HepG2 (cell line): ENCODE data around the gene MGMT. TPM values are rescaled to one million over a fixed set of nuclear protein-coding genes. Genes with fewer than 3 reads are reported as not detected.

ENCODE experiments used
- ATAC-seq: fragments of 200-7000 bp; cut with Tn5 transposase; 3 replicates; pipeline ENCODE4 v1.9.1; 2020; ENCODE audit warnings: mild to moderate bottlenecking, moderate library complexity
- BruUV-seq: library from RNA; stranded (reverse); fragments of 400-500 nt; replicated peaks from 2 replicates; lab custom pipeline; 2021; lab: Mats Ljungman, UMichigan
- CTCF ChIA-PET: fragments of 300-600 bp; formaldehyde crosslinking; extraction: SDS; loops from one replicate; lab custom pipeline; 2021; ENCODE audit warnings: low total read pairs, inconsistent platforms, low intra/inter-chr PET ratio; lab: Yijun Ruan, JAX
- POLR2A ChIA-PET: fragments of 350-600 bp; sonication (Branson Sonifier 250); formaldehyde crosslinking; loops from one replicate; lab custom pipeline; 2020; ENCODE audit warnings: antibody characterized with exemption, inconsistent platforms; lab: Yijun Ruan, JAX
- DNase-seq: peaks from one replicate; pipeline ENCODE4 v3.0.0-alpha.2; 2015; ENCODE audit warnings: low spot score
- FAIRE-seq: peaks from 3 replicates; lab custom pipeline; 2011; peaks lifted over from hg19 to GRCh38; lab: Jason Lieb, UNC
- H2AFZ ChIP-seq: one replicate; pipeline ENCODE4 v1.6.1; 2011; ENCODE audit warnings: low read length, inconsistent platforms
- H3K27ac ChIP-seq: fragments of 300-600 bp; 3 replicates; pipeline ENCODE4 v1.8.0; 2011; ENCODE audit warnings: mixed run types, mild to moderate bottlenecking, mixed read lengths, low read length, inconsistent platforms; ENCODE audit not compliant: insufficient read depth; ENCODE audit errors: extremely low read length
- H3K27me3 ChIP-seq, 2 experiments: fragments of 200-600 bp in 1 of 2; 2 replicates in 1 of 2; 3 replicates in 1 of 2; pipeline versions ENCODE4 v1.6.0 to v1.8.0; 2011; ENCODE audit warnings: low read length in 2 of 2, mild to moderate bottlenecking in 2 of 2, moderate library complexity in 2 of 2, inconsistent platforms in 1 of 2; ENCODE audit not compliant: insufficient read depth in 2 of 2, control insufficient read depth in 1 of 2
- H3K36me3 ChIP-seq, 2 experiments: fragments of 200-600 bp in 1 of 2; replicated peaks in 1 of 2; 2 replicates in 1 of 2; 3 replicates in 1 of 2; pipeline versions ENCODE4 v1.5.1 to v1.8.0; 2011; ENCODE audit warnings: low read length in 2 of 2, inconsistent platforms in 1 of 2; ENCODE audit not compliant: insufficient read depth in 2 of 2, control insufficient read depth in 1 of 2
- H3K4me1 ChIP-seq: 2 replicates; pipeline ENCODE4 v1.5.1; 2012; ENCODE audit warnings: low read length, inconsistent platforms; ENCODE audit not compliant: insufficient read depth
- H3K4me2 ChIP-seq: 2 replicates; pipeline ENCODE4 v1.6.0; 2011; ENCODE audit warnings: low read depth, low read length, inconsistent platforms
- H3K4me3 ChIP-seq, 3 experiments: fragments of 200-600 bp in 1 of 3; sonication (generic), shearing (Covaris generic) in 1 of 3; replicated peaks in 1 of 3; 2 replicates each; pipeline ENCODE4 v1.5.1; 2011 to 2016; ENCODE audit warnings: low read length in 3 of 3, inconsistent platforms in 2 of 3, low read depth in 2 of 3, mild to moderate bottlenecking in 2 of 3, control low read depth in 1 of 3, mixed read lengths in 1 of 3; ENCODE audit not compliant: insufficient read depth in 1 of 3
- H3K79me2 ChIP-seq: one replicate; pipeline ENCODE4 v1.6.1; 2011; ENCODE audit warnings: low read length, inconsistent platforms; ENCODE audit not compliant: insufficient read depth
- H3K9ac ChIP-seq: 2 replicates; pipeline ENCODE4 v1.6.0; 2011; ENCODE audit warnings: mild to moderate bottlenecking, low read depth, low read length, inconsistent platforms; ENCODE audit not compliant: insufficient read depth
- H3K9me3 ChIP-seq: 2 replicates; pipeline ENCODE4 v1.5.1; 2012; ENCODE audit warnings: mild to moderate bottlenecking, low read length
- H4K20me1 ChIP-seq: 2 replicates; pipeline ENCODE4 v1.6.0; 2011; ENCODE audit warnings: inconsistent platforms, mild to moderate bottlenecking, low read length, moderate library complexity; ENCODE audit not compliant: insufficient read depth
- ASH2L ChIP-seq: fragments of 300-600, 200-600 bp; sonication (generic); IDR thresholded peaks from 2 replicates; pipeline ENCODE4 v1.7.0; 2017; ENCODE audit warnings: low read depth, mild to moderate bottlenecking, moderate library complexity, mixed read lengths, low read length; ENCODE audit not compliant: insufficient read length
- FLYWCH1 ChIP-seq: sonication (generic); formaldehyde crosslinking; IDR thresholded peaks from 2 replicates; pipeline ENCODE4 v1.8.1; 2023; ENCODE audit warnings: mild to moderate bottlenecking, missing genetic modification reagents
- HOXA5 ChIP-seq: sonication (generic); formaldehyde crosslinking; IDR thresholded peaks from 2 replicates; pipeline ENCODE4 v1.4.0; 2020; ENCODE audit warnings: missing genetic modification reagents
- KLF9 ChIP-seq: IDR thresholded peaks from 2 replicates; pipeline ENCODE4 v1.6.1; 2016; ENCODE audit warnings: low read depth
- MED8 ChIP-seq: sonication (generic); formaldehyde crosslinking; IDR thresholded peaks from 2 replicates; pipeline ENCODE4 v1.8.1; 2023; ENCODE audit warnings: mild to moderate bottlenecking, missing genetic modification reagents; ENCODE audit not compliant: insufficient replicate concordance
- MEIS2 ChIP-seq: sonication (generic); formaldehyde crosslinking; IDR thresholded peaks from 2 replicates; pipeline ENCODE4 v1.9.0; 2021; ENCODE audit warnings: mild to moderate bottlenecking, missing genetic modification reagents
- RFX3 ChIP-seq: IDR thresholded peaks from 2 replicates; pipeline ENCODE4 v1.6.1; 2016; ENCODE audit warnings: missing biosample characterization, missing genetic modification reagents
- SIN3A ChIP-seq: IDR thresholded peaks from 2 replicates; pipeline ENCODE4 v1.6.1; 2011; ENCODE audit warnings: low read depth, mild to moderate bottlenecking, control low read depth, low read length, borderline replicate concordance
- TGIF2 ChIP-seq: IDR thresholded peaks from 2 replicates; pipeline ENCODE4 v1.6.1; 2016; ENCODE audit warnings: control low read depth, missing compliant biosample characterization
- YEATS2 ChIP-seq: sonication (generic); formaldehyde crosslinking; IDR thresholded peaks from 2 replicates; pipeline ENCODE4 v1.4.0; 2020; ENCODE audit warnings: missing genetic modification reagents, borderline replicate concordance
- ZFY ChIP-seq: sonication (generic); formaldehyde crosslinking; IDR thresholded peaks from 2 replicates; pipeline ENCODE4 v1.4.0; 2020; ENCODE audit warnings: missing genetic modification reagents
- ZMYM3 ChIP-seq: sonication (generic); formaldehyde crosslinking; IDR thresholded peaks from 2 replicates; pipeline ENCODE4 v1.5.1; 2020; ENCODE audit warnings: mild to moderate bottlenecking, missing genetic modification reagents
- ZNF383 ChIP-seq: sonication (generic); formaldehyde crosslinking; IDR thresholded peaks from 2 replicates; pipeline ENCODE4 v1.4.0; 2020; ENCODE audit warnings: missing genetic modification reagents, mild to moderate bottlenecking, borderline replicate concordance
- ZNF543 ChIP-seq: sonication (generic); formaldehyde crosslinking; IDR thresholded peaks from 2 replicates; pipeline ENCODE4 v1.4.0; 2020; ENCODE audit warnings: mild to moderate bottlenecking, missing genetic modification reagents
- ZNF639 ChIP-seq: conservative IDR thresholded peaks from 2 replicates; pipeline ENCODE4 v1.6.1; 2018; ENCODE audit warnings: missing genetic modification reagents
- WGBS: methylation state at CpG from one replicate; pipeline ENCODE4 v1.1.6; 2017; ENCODE audit warnings: low lambda C conversion rate; 5-methylcytosine and 5-hydroxymethylcytosine counted together
- in situ Hi-C: cut with HindIII; loops from 2 replicates; pipeline ENCODE4 v1.10.0; 2017; ENCODE audit warnings: low pct_unique_long_range_greater_than_20kb; ENCODE audit not compliant: extremely low pct_ligation_motif_present
- intact Hi-C: fragments of 100-400 bp; cut with micrococcal nuclease; formaldehyde crosslinking; loops from one replicate; pipeline ENCODE4 v1.10.0; 2022; ENCODE audit not compliant: unreplicated experiment
- polyA plus RNA-seq, 8 experiments: library from polyadenylated mRNA; depleted of rRNA in 3 of 8; stranded (reverse) in 7 of 8; unstranded in 1 of 8; fragments of >200 nt; fragmentation: Illumina TruSeq in 4 of 8; extraction: Trizol in 4 of 8; gene quantifications; 2 replicates each; pipeline versions ENCODE4 v1.2.1 to v1.2.3, GENCODE V29; 2011 to 2016; ENCODE audit warnings: low read depth in 4 of 8, missing spikeins in 1 of 8, mixed read lengths in 1 of 8; ENCODE audit not compliant: insufficient read depth in 1 of 8
- total RNA-seq, 5 experiments: library from RNA; depleted of rRNA; stranded (reverse); fragments of >200 nt; fragmentation: Illumina TruSeq; extraction: Trizol; gene quantifications; 2 replicates each; pipeline ENCODE4 v1.2.3, GENCODE V29; 2016; ENCODE audit warnings: low read depth in 1 of 5

MGMT gene
- total and polyA plus RNA-seq, 2 of the 13 experiments (the other 11 are each of a cell fraction or from before 2014, with no cell fraction given), result 12.0 to 19.5 TPM

GRCh38 chr10:129526943-129527342, 59.9 kb downstream of the MGMT start:
- POLR2A ChIA-PET, result no interaction called here
- DNase-seq (no peak), ATAC-seq (no peak), FAIRE-seq (no peak)
- Histone ChIP-seq H3K27me3 (no peaks in the 10 kb centered on the region), H3K9ac (no peak overlapping the region), H3K27ac (no peak overlapping the region), H2AFZ (no peak overlapping the region), H3K9me3 (0 out of 2 replicates have a peak, but pooled peaks cover 1% of the 10 kb centered on the region), H3K4me1 (peaks cover 21% of the 10 kb centered on the region), H3K4me2 (no peak overlapping the region), H3K36me3 (no peaks in the 10 kb centered on the region), H3K79me2 (no peaks in the 10 kb centered on the region), H4K20me1 (no peaks in the 10 kb centered on the region), H3K4me3 (no peak overlapping the region)
- CTCF ChIA-PET, result no interaction called here
- BruUV-seq, result no TSS peak
- TF ChIP-seq KLF9 (CRISPR knock-in tag), result no peak
- WGBS, result 80% methylated on average over 12 of the region's 12 CpGs
- in situ Hi-C loops (no loop called here), intact Hi-C loops (no loop called here)

- no peak for TF ChIP-seq TGIF2
- no peak for TF ChIP-seq YEATS2 (CRISPR knock-in tag)
- no peak for TF ChIP-seq HOXA5 (CRISPR knock-in tag)
- no peak for TF ChIP-seq MEIS2 (CRISPR knock-in tag)
- no peak for TF ChIP-seq MED8
- TF ChIP-seq FLYWCH1 (CRISPR knock-in tag), result no peak
- no peak for TF ChIP-seq ASH2L
- TF ChIP-seq ZNF639 (CRISPR knock-in tag), result no peak
- no peak for TF ChIP-seq ZFY
- TF ChIP-seq RFX3 (CRISPR knock-in tag), result no peak
- TF ChIP-seq SIN3A, result no peak
- TF ChIP-seq ZMYM3, result no peak
- TF ChIP-seq ZNF383, result no peak
- no peak for TF ChIP-seq ZNF543 (CRISPR knock-in tag)
- intact Hi-C loops, result no loop called here
- no peak overlapping the region for H3K4me3 ChIP-seq
- no peak overlapping the region for H3K9ac ChIP-seq
- ChIA-PET CTCF (no interaction called here), POLR2A (no interaction called here)
- DNase-seq (no peak), FAIRE-seq (no peak), ATAC-seq (no peak)
- no peak overlapping the region for H3K27ac ChIP-seq
- WGBS, result 83% methylated on average over 16 of the region's 16 CpGs
- H3K4me1 ChIP-seq, result peaks cover 11% of the 10 kb centered on the region
- no peaks in the 10 kb centered on the region for H3K36me3 ChIP-seq
- H3K4me2 ChIP-seq, result no peak overlapping the region
- H2AFZ ChIP-seq, result no peak overlapping the region
- H4K20me1 ChIP-seq, result no peaks in the 10 kb centered on the region
- BruUV-seq, result no TSS peak
- in situ Hi-C loops, result no loop called here
- peaks cover 13% of the 10 kb centered on the region; the same call in 1 of the 2 replicates for H3K9me3 ChIP-seq
- H3K27me3 ChIP-seq, result no peaks in the 10 kb centered on the region
- H3K79me2 ChIP-seq, result no peaks in the 10 kb centered on the region
Observed at GRCh38 chr10:129528376-129528978, 61.4 kb downstream of the MGMT start.
